HG03064 (cell line): ENCODE measurements around the gene HAUS3.

Source experiments
- ATAC-seq: cut with Tn5 transposase; IDR thresholded peaks from one replicate; pipeline ENCODE4 v1.9.1; 2021; ENCODE audit warnings: low read depth; ENCODE audit not compliant: unreplicated experiment

The HAUS3 gene

DNA sequence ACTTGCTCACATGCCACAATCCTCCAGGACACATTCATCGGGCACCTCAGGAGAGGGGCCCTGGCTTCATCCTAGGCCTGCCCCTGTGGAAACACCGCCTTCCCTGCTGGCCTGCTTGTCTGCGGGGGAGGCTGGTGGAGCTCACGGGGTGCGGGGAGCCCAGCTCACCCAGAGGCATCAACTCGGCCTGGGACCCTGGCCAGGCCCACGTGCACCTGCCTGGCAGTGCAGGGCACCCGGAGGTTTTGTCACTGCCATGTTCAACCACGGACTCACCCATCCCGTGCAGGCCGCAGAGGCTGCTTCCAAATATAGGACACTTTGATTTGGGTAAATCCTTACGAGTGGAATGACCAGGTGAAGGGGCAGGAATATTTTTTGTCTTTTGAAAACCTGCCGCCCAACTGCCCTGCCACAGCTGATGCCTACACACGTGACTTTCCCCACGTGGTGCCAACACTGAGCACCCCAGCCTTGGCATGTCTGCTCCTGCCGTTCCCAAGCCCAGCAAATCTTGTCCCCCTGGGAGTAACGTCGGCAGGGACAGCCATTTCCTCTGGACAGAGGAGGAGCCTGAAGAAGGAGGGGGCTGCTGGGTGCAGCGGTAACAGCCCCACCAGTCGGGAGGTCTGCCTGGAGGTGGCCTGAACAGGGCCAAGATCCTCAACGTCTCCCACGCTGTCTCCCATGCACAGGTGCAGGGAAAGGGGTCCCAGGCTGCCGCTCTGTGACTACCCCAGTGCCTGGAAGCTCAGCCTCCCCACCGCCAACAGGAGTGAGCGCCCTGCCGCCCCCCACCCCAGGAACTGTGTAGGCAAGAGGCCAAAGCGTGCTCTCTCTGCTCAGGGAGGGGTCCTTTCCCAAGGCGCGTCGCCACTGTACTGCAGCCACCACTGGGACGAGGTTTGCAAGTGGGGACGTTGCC lies 11.5 kb upstream of the HAUS3 start:
- no peak for ATAC-seq

DNA sequence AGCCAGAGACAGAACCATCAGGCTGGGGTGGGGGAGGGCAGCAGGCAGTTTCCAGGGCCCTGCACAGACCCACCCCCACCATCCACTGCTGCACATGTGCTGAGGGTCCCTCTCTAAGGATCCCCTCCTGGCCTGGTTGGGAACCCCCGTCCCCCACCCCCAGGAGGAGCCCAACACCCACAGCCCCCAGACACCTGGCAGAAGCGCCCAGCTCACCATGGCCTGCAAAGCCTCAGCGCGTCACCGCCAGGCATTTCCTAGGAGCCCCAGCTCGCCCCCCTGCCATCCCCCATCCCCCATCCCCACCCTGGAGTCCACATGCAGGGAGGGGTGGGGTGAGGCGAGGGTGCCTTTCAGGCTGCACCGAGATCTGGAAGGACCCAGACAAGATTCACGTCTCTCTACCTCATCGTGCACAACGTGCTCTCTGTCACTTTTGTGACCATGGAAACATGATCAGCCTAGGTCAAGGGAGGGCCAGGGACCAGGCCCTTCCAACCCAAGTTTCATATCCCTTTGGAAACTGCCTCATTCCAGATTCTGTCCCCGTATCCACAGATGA lies 10.7 kb upstream of the HAUS3 start:
- ATAC-seq = no peak

DNA sequence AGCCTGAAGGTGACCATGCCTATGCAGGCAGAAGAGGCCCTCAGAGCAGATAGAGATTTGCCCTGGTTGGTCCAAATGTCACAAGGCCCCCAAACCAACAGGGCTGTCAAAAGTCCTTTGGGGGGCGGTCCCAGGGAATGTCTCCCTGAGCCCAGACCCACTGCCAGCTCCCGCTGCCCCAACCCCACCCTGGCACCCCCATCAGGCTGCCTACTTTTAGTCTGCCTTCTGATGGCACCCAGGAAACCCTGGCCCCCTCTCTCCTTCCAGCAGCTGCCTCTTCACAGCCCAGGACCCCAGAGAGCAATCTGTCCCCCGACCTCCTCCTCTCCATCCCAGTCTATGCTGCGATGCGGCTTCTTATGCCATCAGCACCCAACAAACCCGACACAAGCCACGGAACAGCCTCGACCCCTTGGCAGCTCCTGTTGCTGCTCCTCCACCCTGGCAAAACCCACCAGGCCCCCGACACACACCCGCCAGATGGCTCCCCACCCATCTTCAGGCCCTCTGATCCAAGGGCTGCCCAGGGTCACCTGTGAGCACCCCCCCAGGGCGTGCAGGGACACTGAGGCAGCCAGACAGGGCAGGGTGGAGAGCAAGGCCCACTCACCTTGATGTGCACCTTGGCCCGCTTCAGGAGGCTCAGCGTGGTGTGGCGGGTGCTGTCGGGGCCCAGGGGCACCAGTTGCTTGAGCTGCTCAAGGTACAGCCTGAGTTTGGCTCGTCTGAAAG lies 10.0 kb upstream of the HAUS3 start:
- no peak for ATAC-seq

DNA sequence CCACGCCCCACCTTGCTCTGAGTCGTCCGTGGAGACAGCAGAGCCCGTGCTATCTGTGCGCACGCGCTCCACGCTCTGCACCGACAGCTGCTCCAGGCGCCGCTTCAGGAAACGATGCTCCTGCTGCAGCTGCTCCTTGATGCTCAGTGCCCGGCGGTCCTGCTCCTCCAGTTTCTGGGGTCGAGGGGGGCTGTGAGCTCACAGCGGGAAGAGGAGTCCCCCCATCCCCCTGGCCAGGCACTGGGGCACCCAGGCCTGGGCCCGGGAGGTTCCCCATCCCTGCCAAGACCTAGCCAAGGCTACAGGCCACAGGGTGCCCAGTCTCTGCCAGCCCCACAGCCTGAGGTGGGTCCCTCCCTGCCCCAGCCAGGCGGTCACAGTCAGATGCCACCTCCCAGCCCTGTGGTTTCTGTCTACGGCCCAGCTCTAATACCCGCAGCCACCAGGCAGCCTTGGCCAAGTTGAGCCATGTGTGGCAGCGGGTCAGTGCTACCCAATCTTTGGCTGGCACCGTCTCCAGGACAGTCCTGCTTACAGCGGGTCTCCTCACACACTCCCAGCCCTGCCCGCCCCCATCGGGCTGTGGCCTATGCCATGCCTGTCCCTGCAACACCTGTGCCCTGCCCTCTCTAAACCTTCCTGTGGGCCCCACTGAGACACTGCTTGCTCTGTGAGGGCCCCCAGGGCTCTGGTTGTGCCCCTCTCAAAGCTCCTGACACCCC lies 9.3 kb upstream of the HAUS3 start:
- ATAC-seq = no peak

DNA sequence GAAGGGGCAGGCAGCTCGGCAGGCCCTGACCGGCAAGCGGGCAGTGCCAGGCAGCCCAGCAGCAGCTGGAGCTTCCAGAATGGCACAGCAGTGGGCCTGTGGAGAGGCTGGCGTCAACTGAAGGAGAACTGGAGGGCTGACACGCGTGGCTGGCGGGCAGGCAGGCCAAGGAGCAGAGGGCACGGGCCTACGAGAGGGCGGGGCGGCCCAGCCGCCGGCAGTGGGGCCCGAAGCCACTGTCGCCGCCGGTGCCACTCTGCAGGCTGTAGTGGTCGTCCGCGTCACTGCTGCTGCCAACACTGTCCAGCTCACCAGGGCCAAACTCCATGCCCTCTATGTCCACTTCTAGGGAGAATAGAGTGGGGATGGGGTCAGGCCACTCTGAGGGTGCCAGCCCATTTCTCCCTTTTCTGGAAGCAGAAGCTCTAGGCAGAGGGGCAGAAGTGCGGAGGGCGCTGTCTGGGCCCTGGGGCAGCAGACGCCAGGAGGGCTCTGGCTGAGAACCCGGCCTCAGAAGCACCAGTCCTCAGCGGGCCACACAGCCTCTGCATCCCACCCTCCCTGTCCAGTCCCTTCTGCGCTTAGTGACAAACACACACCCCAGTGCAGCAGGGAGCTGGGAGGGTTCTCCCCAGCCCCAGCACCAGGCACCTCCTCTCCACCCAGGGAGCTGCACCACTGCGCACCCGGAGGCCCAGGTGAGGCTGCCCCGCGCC lies 8.6 kb upstream of the HAUS3 start:
- no peak for ATAC-seq

DNA sequence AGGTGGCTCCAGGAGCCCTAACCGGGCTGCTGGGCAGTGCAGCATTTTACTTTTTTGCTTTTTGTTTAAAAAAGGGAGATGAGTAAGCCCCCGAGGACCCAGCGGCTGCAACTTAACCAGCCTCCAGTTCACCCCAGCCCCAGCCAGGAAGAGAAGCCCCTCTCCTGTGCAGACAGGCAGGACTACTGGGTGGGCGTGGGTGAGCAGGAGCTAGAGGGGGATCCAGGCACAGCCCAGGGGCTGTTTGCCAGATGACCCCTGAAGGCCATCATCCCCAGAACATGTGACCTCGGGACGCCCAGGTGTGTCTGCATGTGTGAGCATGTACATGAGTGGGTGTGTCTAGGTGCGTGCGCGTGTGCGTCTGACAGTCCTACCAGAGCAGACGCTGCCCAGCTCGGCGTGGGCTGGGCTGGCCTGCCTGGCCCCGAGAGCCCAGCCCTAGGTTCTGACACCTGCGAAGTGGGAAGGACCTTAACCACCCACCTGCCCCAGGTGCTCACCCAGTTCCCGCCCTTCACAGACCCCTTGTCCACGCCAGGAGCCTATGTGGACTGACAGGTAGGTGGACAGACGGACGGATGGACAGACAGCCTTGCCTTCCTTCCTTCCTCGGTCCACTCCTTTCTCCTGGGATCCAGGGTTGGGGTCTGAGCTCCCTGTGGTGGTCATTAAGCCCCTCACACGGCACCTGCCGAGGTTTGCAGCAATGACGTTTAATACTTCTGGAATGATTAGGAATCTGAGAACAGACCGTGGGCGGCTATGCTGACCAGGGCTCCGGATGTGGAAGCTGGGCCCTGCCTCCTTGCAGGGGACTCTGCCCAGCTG lies 7.8 kb upstream of the HAUS3 start:
- no peak for ATAC-seq

DNA sequence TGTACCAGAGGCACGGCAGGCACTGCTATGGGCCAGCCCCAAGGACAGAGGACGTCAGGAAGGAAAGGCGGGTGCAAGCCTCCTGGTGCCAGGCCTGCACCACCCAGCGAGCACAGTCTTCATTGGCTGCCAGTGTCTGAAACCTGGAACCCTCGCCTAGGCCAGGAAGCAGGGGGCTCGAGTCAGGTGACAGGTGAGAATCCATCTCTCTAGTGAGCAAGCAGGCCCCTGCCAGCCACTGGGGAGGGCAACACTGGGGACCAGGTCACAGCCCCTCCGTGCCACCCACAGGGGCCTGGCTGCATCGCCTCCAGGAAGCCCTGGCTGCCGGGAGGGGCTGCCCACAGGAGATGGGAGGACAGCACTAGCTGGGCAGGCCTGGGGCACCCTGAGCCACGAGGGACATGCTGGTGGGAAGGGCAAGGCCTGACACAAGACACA lies 6.9 kb upstream of the HAUS3 start:
- no peak for ATAC-seq

DNA sequence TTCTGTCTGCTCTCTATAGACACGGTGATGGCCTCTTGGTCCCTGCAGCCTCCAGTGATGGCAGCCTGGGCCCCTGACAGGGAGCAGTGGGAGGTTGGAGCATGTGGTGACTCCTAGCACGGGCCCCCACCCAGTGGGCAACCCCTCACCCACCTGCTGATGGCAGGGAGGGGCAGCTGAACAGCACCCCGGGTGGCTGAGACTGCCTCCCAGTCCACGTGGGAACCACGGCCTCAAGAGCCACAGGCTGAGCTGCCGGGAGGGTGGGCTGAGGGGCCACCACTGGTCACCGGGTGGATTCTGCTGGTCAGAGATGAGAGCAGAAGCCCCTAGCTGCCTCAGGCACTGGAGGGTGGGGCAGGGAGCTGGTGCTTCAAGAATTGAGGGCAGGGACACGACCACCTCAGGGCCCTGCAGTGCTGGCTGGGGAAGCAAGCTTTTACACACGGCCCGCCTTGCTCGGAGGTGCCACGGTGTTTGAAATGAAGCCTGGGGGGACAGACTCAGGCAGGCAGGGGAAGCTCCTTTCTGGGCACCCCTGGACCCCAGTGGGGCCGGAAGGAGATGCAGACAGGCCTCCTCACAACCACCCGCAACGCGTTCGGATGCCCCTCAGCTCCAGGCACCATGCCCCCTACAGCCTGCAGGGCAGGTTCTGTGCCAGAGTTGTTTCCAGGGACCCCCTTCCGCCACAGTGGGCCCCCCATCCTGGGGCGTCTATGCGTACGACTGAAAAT lies 6.3 kb upstream of the HAUS3 start:
- ATAC-seq = no peak

DNA sequence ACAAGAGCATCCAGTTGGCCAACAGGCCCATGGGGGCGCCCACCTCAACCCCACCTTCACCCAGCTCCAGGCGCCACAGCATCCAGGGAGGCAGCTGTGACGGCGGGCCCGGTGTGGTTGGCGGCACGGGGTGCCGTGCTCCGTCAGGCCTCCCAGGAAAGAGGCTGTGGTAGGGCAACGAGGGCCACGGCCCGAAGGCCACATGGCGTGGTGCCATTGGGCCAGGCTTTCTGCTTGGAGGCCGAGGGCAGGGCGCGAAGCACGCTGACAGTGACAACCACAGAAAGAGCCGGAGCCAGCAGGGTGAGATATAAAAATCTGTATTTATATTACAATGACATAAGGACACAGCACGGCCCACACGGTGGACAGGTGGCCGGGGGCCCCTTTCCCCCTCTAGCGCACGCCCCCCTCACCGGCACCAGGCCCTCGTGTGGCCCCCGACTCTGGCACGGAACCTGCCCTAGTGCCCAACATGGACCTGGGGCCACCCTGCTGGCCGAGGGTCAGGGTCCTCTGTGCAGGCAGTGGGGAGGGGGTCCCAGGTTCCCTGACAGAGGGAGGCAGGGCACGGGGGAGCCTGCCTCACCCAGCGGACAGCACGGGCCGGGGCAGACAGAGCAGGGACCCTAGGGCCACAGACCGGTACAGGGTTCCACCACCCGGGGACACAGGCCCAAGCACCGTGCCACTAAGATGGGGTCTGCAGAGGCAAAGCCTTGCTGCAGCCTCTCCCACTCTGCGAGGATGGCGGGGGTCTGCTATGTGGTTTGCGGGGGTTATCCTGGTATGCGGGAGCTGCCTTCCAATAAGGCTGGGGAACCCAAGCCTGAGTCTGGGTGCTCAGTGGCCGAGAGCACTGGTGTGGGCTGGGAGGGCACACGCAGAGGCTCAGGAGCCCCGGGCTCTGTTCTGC lies 5.5 kb upstream of the HAUS3 start:
- ATAC-seq = no peak

DNA sequence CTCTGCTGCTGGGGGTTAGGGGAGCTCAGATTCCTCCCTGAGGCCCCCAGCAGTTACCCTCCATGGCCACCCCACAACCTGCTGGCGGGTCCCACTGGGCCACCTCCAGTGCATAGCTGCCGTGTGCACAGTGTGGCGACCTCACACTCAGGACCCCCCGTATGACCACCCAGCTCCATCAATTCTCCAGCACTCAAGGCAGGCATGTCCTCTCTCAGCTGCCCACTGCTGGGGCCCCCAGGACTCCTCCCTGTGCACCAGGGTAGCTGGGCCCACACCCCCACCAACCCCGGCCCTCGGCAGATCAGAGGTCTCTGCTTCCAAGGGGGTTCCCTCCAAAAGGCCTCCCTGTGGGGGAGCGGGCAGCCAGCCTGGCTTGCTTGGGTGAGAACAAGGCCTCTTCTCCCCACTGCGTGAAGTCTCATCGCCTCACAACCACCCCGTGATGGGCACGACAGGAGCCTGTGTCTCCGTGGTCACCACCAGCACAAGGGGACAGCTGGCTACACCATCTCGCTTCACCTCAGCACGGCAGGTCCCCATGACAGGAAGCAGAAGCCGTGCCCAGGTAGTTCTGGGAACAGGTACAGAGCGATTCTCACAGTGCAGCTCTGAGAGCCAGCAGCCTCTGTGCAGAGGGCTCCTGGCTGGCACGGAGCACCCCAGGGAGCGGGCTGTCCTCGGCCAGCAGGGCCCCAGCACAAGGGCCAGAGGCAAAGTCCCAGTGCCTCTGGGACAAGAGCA lies 4.6 kb upstream of the HAUS3 start:
- ATAC-seq = no peak

DNA sequence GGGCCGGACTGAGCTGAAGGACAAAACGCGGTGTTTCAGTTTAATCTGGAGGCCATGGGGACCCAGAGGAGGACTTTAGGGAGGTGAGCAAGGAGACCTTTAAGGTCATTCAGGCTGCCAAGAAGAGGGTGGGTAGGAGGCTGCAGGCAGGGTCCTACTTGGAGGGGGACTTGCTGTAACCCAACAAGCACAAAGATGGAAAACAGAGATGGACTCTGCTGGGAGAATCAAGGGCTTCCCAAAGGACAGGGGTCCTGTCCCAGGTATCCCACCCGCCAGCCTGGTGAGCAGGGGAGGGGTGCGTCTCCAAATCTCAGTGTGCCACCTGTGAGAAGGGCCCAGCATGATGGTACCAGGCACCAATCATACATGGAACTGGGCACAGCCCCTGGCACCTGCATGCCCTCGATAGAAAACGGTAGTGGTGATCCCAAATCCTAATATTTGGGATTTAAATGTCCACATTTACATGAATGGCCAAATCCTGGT lies 3.9 kb upstream of the HAUS3 start:
- no peak for ATAC-seq

DNA sequence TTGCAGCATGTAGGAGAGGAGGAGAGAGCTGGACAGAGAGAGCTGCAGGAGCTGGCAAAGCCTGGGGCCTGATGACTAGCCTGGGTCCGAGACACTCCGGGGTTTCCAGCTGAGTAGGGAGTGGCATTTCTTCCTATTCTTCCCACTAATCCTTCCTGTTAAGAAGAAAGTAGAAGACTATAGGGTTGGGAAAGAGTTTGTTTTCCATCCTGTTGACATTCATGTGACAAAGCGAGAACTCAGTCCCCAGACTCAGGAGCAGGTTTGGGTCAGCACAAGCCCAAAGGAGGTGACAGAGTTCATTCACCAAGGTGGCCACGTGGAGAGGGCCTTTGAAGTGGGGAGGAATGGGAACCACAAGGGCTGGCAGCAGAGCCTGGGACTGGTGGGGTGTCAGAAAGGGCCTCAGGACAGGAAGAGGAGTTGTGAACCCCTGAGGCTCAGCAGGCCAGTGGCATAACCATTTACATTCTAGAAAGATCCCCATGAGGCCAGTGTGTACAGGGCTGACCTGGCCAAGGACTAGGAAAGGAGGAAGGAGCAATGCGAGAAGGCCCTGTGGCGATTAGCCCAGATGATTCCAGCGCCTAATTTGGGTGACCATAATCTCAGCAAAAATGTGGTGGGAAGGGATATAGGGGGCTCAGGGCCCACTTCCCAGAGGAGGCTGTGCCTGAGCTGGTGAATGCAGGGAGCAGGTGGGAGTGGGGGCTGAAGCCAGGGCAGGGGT lies 3.3 kb upstream of the HAUS3 start:
- ATAC-seq = no peak

DNA sequence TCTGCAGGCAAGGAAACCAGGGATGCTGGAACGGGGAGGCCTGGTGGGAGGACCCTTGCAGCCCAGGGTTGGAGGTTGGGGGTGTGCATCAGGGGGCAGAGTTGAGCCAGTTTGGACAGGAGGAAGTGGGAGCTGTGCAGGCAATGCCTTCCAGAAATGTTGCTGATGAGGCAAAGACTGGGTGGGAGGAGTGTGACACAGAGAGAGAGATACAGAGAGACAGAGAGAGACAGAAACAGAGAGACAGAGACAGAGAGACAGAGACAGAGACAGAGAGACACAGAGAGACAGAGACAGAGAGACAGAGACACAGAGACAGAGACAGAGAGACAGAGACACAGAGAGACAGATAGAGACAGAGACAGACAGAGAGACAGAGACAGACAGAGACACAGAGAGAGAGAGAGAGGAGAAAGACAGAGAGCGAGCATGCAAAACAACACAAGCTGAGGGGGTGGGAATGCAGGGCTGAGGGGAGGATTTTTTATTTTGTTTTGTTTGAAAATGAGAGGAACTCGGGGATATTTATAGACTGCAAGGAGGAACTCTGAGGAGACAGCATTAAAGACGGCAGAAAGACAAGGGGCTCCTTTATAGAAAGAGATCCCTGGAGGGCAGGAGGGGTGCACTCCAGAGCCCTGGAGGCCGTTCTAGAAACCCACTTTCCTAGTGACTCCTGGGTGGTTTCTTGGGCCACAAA lies 1.9 kb upstream of the HAUS3 start:
- no peak for ATAC-seq

DNA sequence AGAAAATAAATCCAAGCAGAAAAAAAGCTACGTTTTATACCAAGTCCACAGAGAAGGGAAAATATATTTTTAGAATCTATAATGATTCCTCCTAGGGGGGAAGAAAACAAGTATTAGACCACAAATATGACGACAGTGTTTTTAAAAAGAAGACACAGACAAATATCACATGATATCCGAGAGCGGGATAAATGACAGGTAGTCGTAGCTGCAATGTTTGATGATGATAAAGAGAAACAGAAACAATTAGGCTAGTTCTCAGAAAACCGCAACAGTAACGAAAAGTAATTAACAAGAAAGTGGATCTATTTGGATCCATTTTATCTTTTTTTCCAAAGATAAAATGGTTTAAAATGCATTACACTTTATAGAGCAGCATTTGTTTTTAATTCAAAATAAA lies 918 bp downstream of the HAUS3 start:
- ATAC-seq = no peak

DNA sequence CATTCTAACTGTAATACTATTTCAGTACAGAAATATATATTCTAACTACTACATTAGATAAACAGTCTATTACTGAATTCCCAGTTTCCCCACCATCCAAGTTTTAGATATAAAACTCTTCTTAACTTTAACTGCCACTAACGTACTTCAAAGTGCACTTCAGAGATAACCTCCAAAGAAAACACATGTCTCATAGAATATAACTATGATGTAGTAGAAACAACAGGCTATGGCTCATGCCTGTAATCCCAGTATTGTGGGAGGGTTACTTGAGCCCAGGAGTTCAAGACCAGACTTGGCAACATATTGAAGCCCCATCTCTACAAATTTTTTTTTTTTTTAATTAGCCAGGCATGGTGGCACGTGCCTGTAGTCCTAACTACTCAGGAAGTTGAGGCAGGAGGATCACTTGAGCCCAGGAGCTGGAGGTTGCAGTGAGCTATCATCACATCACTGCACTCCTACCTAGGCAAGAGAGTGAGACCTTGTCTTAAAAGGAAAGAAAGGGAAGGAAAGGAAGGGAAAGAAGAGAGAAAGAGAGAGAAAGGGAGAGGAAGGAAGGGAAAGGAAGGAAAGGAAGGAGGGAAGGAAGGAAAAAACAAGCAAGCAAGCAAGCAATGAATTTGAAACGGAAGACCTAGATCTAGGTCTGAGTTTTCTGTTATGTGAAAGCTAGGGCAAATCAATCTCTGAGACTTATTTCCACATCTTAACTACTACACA lies 4.8 kb downstream of the HAUS3 start:
- no peak for ATAC-seq
